Endothelial cell of umbilical vein (primary cell): ENCODE results near the gene ANKRD44. TPM values are rescaled to one million over a fixed set of nuclear protein-coding genes. Genes with fewer than 3 reads are reported as not detected.

Experiments used
- BruUV-seq: library from RNA; stranded (reverse); fragments of 400-500 nt; replicated peaks from 2 replicates; lab custom pipeline; 2021; lab: Mats Ljungman, UMichigan
- CTCF ChIA-PET: fragments of 300-600, 350-600 bp; sonication (Branson Sonifier 250); formaldehyde crosslinking; loops from one replicate; lab custom pipeline; 2021; ENCODE audit warnings: antibody characterized with exemption, inconsistent platforms; lab: Charles Lee
- POLR2A ChIA-PET: fragments of 300-600, 350-600 bp; sonication (Branson Sonifier 250); formaldehyde crosslinking; loops from one replicate; lab custom pipeline; 2021; ENCODE audit warnings: antibody characterized with exemption, inconsistent platforms; lab: Charles Lee
- DNase-seq: peaks from one replicate; pipeline ENCODE4 v3.0.0-alpha.2; 2011; ENCODE audit warnings: low read depth, low spot score
- FAIRE-seq: peaks from 2 replicates; lab custom pipeline; 2011; peaks lifted over from hg19 to GRCh38; lab: Jason Lieb, UNC
- H2AFZ ChIP-seq: 2 replicates; pipeline ENCODE4 v1.6.0; 2012; ENCODE audit warnings: low read depth, low read length, control low read depth, inconsistent platforms
- H3K27ac ChIP-seq: 2 replicates; pipeline ENCODE4 v1.5.1; 2011; ENCODE audit warnings: low read depth, mild to moderate bottlenecking, control low read depth, low read length, moderate library complexity; ENCODE audit not compliant: insufficient read depth
- H3K27me3 ChIP-seq, 2 experiments: 2 replicates each; pipeline versions ENCODE4 v1.6.0 to v1.6.1; 2011; ENCODE audit warnings: low read length in 2 of 2, mixed read lengths in 1 of 2; ENCODE audit not compliant: control insufficient read depth in 2 of 2, insufficient read depth in 2 of 2
- H3K36me3 ChIP-seq, 2 experiments: 2 replicates in 1 of 2; 3 replicates in 1 of 2; pipeline ENCODE4 v1.5.1; 2011; ENCODE audit warnings: low read length in 2 of 2, mild to moderate bottlenecking in 1 of 2, moderate library complexity in 1 of 2; ENCODE audit not compliant: control insufficient read depth in 2 of 2, insufficient read depth in 2 of 2; ENCODE audit errors: extremely low read depth in 1 of 2
- H3K4me1 ChIP-seq: 3 replicates; pipeline ENCODE4 v1.5.1; 2011; ENCODE audit warnings: mild to moderate bottlenecking, low read length; ENCODE audit not compliant: control insufficient read depth, insufficient read depth; ENCODE audit errors: extremely low read depth
- H3K4me2 ChIP-seq: 2 replicates; pipeline ENCODE4 v1.6.1; 2011; ENCODE audit warnings: low read length, control low read depth, mixed read lengths; ENCODE audit not compliant: insufficient read depth
- H3K4me3 ChIP-seq, 3 experiments: fragments of 200-600 bp in 1 of 3; sonication (generic), shearing (Covaris generic) in 1 of 3; replicated peaks in 1 of 3; 2 replicates each; pipeline ENCODE4 v1.5.1; 2011 to 2016; ENCODE audit warnings: control low read depth in 3 of 3, low read length in 3 of 3, mild to moderate bottlenecking in 2 of 3, inconsistent platforms in 1 of 3, low read depth in 1 of 3, moderate library complexity in 1 of 3; ENCODE audit not compliant: insufficient read depth in 1 of 3
- H3K79me2 ChIP-seq: 2 replicates; pipeline ENCODE4 v1.6.0; 2012; ENCODE audit warnings: low read length, inconsistent platforms; ENCODE audit not compliant: control insufficient read depth, insufficient read depth
- H3K9ac ChIP-seq: replicated peaks from 2 replicates; pipeline ENCODE3; 2011; ENCODE audit warnings: low read length, control low read depth; ENCODE audit not compliant: insufficient read depth; ENCODE audit errors: extremely low read depth
- H3K9me1 ChIP-seq: replicated peaks from 3 replicates; pipeline ENCODE4 v1.6.0; 2011; ENCODE audit warnings: mild to moderate bottlenecking, low read length; ENCODE audit not compliant: control insufficient read depth, insufficient read depth; ENCODE audit errors: extremely low read depth
- H3K9me3 ChIP-seq: replicated peaks from 2 replicates; pipeline ENCODE4 v1.5.1; 2012; ENCODE audit warnings: low read length, inconsistent platforms; ENCODE audit not compliant: control insufficient read depth, insufficient read depth
- H4K20me1 ChIP-seq: replicated peaks from 2 replicates; pipeline ENCODE3; 2011; ENCODE audit warnings: mild to moderate bottlenecking, low read length; ENCODE audit not compliant: control insufficient read depth, insufficient read depth; ENCODE audit errors: extremely low read depth
- EZH2 ChIP-seq: IDR thresholded peaks from 2 replicates; pipeline ENCODE4 v1.6.1; 2012; ENCODE audit warnings: borderline replicate concordance, low read depth, mild to moderate bottlenecking, moderate library complexity, low read length, inconsistent platforms; ENCODE audit not compliant: severe bottlenecking
- FOS ChIP-seq: IDR thresholded peaks from 2 replicates; pipeline ENCODE4 v1.6.1; 2011; ENCODE audit warnings: mild to moderate bottlenecking, low read length, moderate library complexity, borderline replicate concordance; ENCODE audit not compliant: insufficient read depth
- GATA2 ChIP-seq: IDR thresholded peaks from 2 replicates; pipeline ENCODE4 v1.7.0; 2011; ENCODE audit warnings: low read depth, mild to moderate bottlenecking, moderate library complexity, mixed read lengths, low read length; ENCODE audit not compliant: insufficient read length, insufficient read depth
- JUN ChIP-seq: IDR thresholded peaks from 2 replicates; pipeline ENCODE4 v1.6.1; 2011; ENCODE audit warnings: borderline replicate concordance, low read depth; ENCODE audit not compliant: insufficient read length, insufficient read depth
- MYC ChIP-seq: IDR thresholded peaks from one replicate; pipeline ENCODE4 v1.6.1; 2011; ENCODE audit warnings: mild to moderate bottlenecking, low read depth, low read length
- POLR2A ChIP-seq: IDR thresholded peaks from 2 replicates; pipeline ENCODE4 v1.6.1; 2012; ENCODE audit warnings: low read depth, mild to moderate bottlenecking, control low read depth, low read length
- POLR2AphosphoS5 ChIP-seq: IDR thresholded peaks from 2 replicates; pipeline ENCODE4 v1.6.1; 2012; ENCODE audit warnings: low read depth, mild to moderate bottlenecking, control low read depth, low read length, moderate library complexity; ENCODE audit not compliant: insufficient read depth
- dilution Hi-C: fragments of 300-500 bp; cut with MboI; formaldehyde crosslinking; loops from one replicate; pipeline ENCODE4 v1.15.0; 2019; ENCODE audit warnings: low sequenced_read_pairs; ENCODE audit not compliant: extremely low pct_ligation_motif_present
- intact Hi-C: fragments of 100-400 bp; cut with micrococcal nuclease; formaldehyde crosslinking; loops from one replicate; pipeline ENCODE4 v1.10.0; 2022
- polyA plus RNA-seq, 4 experiments: library from polyadenylated mRNA; depleted of rRNA in 3 of 4; stranded (reverse) in 3 of 4; unstranded in 1 of 4; fragments of >200 nt; gene quantifications; 2 replicates each; pipeline versions ENCODE4 v1.2.1 to v1.2.3, GENCODE V29; 2011 to 2012; ENCODE audit warnings: missing spikeins in 1 of 4
- total RNA-seq: library from RNA; stranded (reverse); gene quantifications from 2 replicates; pipeline ENCODE4 v1.2.3, GENCODE V29; 2021
- TF ChIP-seq, protein P1 (sequence below), 2 donors: IDR thresholded peaks; 1 replicate in 1 of 2; 2 replicates in 1 of 2; pipeline ENCODE4 v1.5.1; 2011; ENCODE audit warnings: low read length in 2 of 2, mild to moderate bottlenecking in 2 of 2, moderate library complexity in 2 of 2, control low read depth in 1 of 2, inconsistent platforms in 1 of 2, low read depth in 1 of 2; ENCODE audit not compliant: insufficient read depth in 1 of 2; ENCODE audit errors: extremely low read depth in 1 of 2
- TF ChIP-seq, protein P2 (sequence below): IDR thresholded peaks from 2 replicates; pipeline ENCODE4 v1.6.1; 2011; ENCODE audit not compliant: insufficient read depth, insufficient read length

The ANKRD44 gene
- total and polyA plus RNA-seq, 2 donors (not counting 3 experiments of a cell fraction or from before 2014, with no cell fraction given), result 3.4 to 6.1 TPM

DNA sequence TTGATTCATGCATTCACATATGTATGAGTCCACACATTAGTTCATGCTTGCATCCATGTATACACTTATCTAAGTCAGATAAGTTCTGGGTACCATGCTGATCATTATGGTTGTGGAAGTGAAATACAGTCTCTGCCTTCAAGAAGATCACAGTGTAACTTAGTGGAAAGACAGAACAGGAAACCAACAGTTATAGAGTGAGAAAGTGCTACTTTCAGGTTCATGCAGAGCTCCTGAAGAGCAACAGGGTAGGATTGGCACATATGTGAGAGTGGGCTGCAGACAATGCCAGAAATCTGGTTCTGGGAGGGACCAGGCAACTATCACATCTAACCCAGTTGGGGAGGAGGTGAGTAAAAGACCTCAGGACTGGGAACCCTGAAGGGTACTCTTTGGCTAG, 348.7 kb downstream of the ANKRD44 start:
- Histone ChIP-seq H3K27me3 (no peaks in the 10 kb centered on the region), H3K4me3 (no peak overlapping the region), H3K9me3 (no peaks in the 10 kb centered on the region), H3K27ac (no peak overlapping the region), H3K36me3 (no peaks in the 10 kb centered on the region), H3K4me1 (peaks cover 17% of the 10 kb centered on the region), H3K9me1 (no peaks in the 10 kb centered on the region), H4K20me1 (no peaks in the 10 kb centered on the region), H2AFZ (no peak overlapping the region), H3K4me2 (no peak overlapping the region), H3K9ac (no peak overlapping the region), H3K79me2 (no peaks in the 10 kb centered on the region)
- no peak for FAIRE-seq
- ChIA-PET POLR2A (no interaction called here), CTCF (no interaction called here)
- no TSS peak for BruUV-seq
- intact Hi-C loops (no loop called here), dilution Hi-C loops (no loop called here)
- DNase-seq, result no peak
- no peak for TF ChIP-seq FOS
- TF ChIP-seq, protein P1, sequence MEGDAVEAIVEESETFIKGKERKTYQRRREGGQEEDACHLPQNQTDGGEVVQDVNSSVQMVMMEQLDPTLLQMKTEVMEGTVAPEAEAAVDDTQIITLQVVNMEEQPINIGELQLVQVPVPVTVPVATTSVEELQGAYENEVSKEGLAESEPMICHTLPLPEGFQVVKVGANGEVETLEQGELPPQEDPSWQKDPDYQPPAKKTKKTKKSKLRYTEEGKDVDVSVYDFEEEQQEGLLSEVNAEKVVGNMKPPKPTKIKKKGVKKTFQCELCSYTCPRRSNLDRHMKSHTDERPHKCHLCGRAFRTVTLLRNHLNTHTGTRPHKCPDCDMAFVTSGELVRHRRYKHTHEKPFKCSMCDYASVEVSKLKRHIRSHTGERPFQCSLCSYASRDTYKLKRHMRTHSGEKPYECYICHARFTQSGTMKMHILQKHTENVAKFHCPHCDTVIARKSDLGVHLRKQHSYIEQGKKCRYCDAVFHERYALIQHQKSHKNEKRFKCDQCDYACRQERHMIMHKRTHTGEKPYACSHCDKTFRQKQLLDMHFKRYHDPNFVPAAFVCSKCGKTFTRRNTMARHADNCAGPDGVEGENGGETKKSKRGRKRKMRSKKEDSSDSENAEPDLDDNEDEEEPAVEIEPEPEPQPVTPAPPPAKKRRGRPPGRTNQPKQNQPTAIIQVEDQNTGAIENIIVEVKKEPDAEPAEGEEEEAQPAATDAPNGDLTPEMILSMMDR (IDR thresholded peaks at IDR 0.05; ENCODE audit: extremely low read depth in 1 of 2, insufficient read depth in 1 of 2, low read depth in 1 of 2, low read length in 2 of 2), result no peak
- TF ChIP-seq, protein P2, sequence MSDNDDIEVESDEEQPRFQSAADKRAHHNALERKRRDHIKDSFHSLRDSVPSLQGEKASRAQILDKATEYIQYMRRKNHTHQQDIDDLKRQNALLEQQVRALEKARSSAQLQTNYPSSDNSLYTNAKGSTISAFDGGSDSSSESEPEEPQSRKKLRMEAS, result no peak
- TF ChIP-seq GATA2, result no peak
- no peak for TF ChIP-seq POLR2AphosphoS5
- TF ChIP-seq POLR2A, result no peak
- no peak for TF ChIP-seq JUN
- no peak for TF ChIP-seq EZH2
- no peak for TF ChIP-seq MYC
